AG09319 (cell line): Measurements from ENCODE around the gene CYB561.

Source experiments
- DNase-seq: peaks from one replicate; pipeline ENCODE4 v3.0.0-alpha.2; 2010; ENCODE audit warnings: low read depth; ENCODE audit errors: extremely low read depth
- CTCF ChIP-seq: IDR thresholded peaks from 2 replicates; pipeline ENCODE4 v1.5.1; 2011; ENCODE audit warnings: low read depth, mild to moderate bottlenecking, inconsistent platforms, low read length, moderate library complexity

The CYB561 gene

GRCh38 chr17:63423251-63423950 lies 22.7 kb downstream of the CYB561 start:
- no peak for TF ChIP-seq CTCF
- DNase-seq: no peak

GRCh38 chr17:63421681-63422645 lies 24.1 kb downstream of the CYB561 start:
- TF ChIP-seq CTCF: no peak
- no peak for DNase-seq

GRCh38 chr17:63420868-63421680 lies 25.0 kb downstream of the CYB561 start:
- no peak for DNase-seq
- TF ChIP-seq CTCF: no peak

GRCh38 chr17:63419949-63420867 lies 25.9 kb downstream of the CYB561 start:
- no peak for DNase-seq
- no peak for TF ChIP-seq CTCF

GRCh38 chr17:63419398-63419797 lies 26.7 kb downstream of the CYB561 start:
- DNase-seq: no peak
- TF ChIP-seq CTCF: no peak

- DNase-seq: no peak
- no peak for TF ChIP-seq CTCF
Measured at GRCh38 chr17:63418540-63418939, 27.6 kb downstream of the CYB561 start.
